SK-N-SH (cell line): ENCODE data around the gene ZNF219. TPM values are rescaled to one million over a fixed set of nuclear protein-coding genes. Genes with fewer than 3 reads are reported as not detected.
A peak's percentile ranks its signal among the peaks of the same experiment; 100 is the strongest.

Experiments used
- CTCF ChIA-PET: fragments of 300-600, 350-600 bp; formaldehyde crosslinking; extraction: SDS; loops from one replicate; lab custom pipeline; 2021; lab: Yijun Ruan, JAX
- POLR2A ChIA-PET: fragments of 350-600 bp; sonication (Branson Sonifier 250); formaldehyde crosslinking; extraction: SDS; loops from one replicate; lab custom pipeline; 2020; ENCODE audit warnings: antibody characterized with exemption, inconsistent platforms; lab: Yijun Ruan, JAX
- DNase-seq: peaks from one replicate; pipeline ENCODE4 v3.0.0; 2012
- H2AFZ ChIP-seq: fragments of 200-600 bp; sonication (generic); 2 replicates; pipeline ENCODE4 v1.8.1; 2016; ENCODE audit warnings: antibody characterized with exemption, mild to moderate bottlenecking, low read depth
- H3F3A ChIP-seq: fragments of 200-600 bp; sonication (generic); replicated peaks from 2 replicates; pipeline ENCODE3; 2016; ENCODE audit warnings: antibody characterized with exemption, mild to moderate bottlenecking; ENCODE audit not compliant: insufficient read depth
- H3K27ac ChIP-seq, 2 experiments: fragments of 200-500 bp in 1 of 2; fragments of 200-600 bp in 1 of 2; sonication (Bioruptor generic) in 1 of 2; sonication (generic), shearing (Covaris generic) in 1 of 2; 2 replicates each; pipeline versions ENCODE4 v1.5.1 to v1.6.1; 2014 to 2016; ENCODE audit warnings: low read depth in 2 of 2, inconsistent platforms in 1 of 2, low read length in 1 of 2, mild to moderate bottlenecking in 1 of 2, mixed read lengths in 1 of 2
- H3K27me3 ChIP-seq: fragments of 200-600 bp; sonication (generic), shearing (Covaris generic); 2 replicates; pipeline ENCODE4 v1.6.1; 2016; ENCODE audit warnings: mixed run types; ENCODE audit not compliant: insufficient read depth
- H3K36me3 ChIP-seq, 2 experiments: fragments of 200-500 bp in 1 of 2; fragments of 200-600 bp in 1 of 2; sonication (Bioruptor generic) in 1 of 2; sonication (generic) in 1 of 2; replicated peaks in 1 of 2; 2 replicates each; pipeline versions ENCODE3 to v1.5.1; 2014 to 2016; ENCODE audit warnings: low read length in 1 of 2, mild to moderate bottlenecking in 1 of 2; ENCODE audit not compliant: insufficient read depth in 2 of 2, control insufficient read depth in 1 of 2
- H3K4me1 ChIP-seq, 2 experiments: fragments of 200-500 bp in 1 of 2; fragments of 200-600 bp in 1 of 2; sonication (Bioruptor generic) in 1 of 2; sonication (generic), shearing (Covaris generic) in 1 of 2; 2 replicates each; pipeline versions ENCODE4 v1.5.1 to v1.6.1; 2014 to 2016; ENCODE audit warnings: low read depth in 1 of 2, low read length in 1 of 2, mixed run types in 1 of 2; ENCODE audit not compliant: insufficient read depth in 2 of 2, control insufficient read depth in 1 of 2
- H3K4me2 ChIP-seq: fragments of 200-600 bp; sonication (generic), shearing (Covaris generic); 2 replicates; pipeline ENCODE4 v1.6.1; 2017; ENCODE audit warnings: mixed run types
- H3K4me3 ChIP-seq, 2 experiments: fragments of 200-500 bp in 1 of 2; fragments of 200-600 bp in 1 of 2; sonication (Bioruptor generic) in 1 of 2; sonication (generic), shearing (Covaris generic) in 1 of 2; 2 replicates each; pipeline versions ENCODE4 v1.5.1 to v1.8.1; 2014 to 2016; ENCODE audit warnings: low read depth in 2 of 2, inconsistent platforms in 1 of 2, low read length in 1 of 2, mild to moderate bottlenecking in 1 of 2, mixed read lengths in 1 of 2, moderate library complexity in 1 of 2
- H3K79me2 ChIP-seq: fragments of 200-600 bp; sonication (generic); 2 replicates; pipeline ENCODE4 v1.8.1; 2017; ENCODE audit warnings: mild to moderate bottlenecking; ENCODE audit not compliant: insufficient read depth
- H3K9ac ChIP-seq: fragments of 200-600 bp; sonication (generic); 2 replicates; pipeline ENCODE4 v1.6.1; 2017; ENCODE audit warnings: mixed run types
- H3K9me2 ChIP-seq: fragments of 200-600 bp; sonication (generic); 2 replicates; pipeline ENCODE4 v1.6.1; 2017; ENCODE audit warnings: mixed run types
- H3K9me3 ChIP-seq: fragments of 200-600 bp; sonication (generic); 2 replicates; pipeline ENCODE4 v1.6.1; 2017; ENCODE audit warnings: mixed run types, mild to moderate bottlenecking, moderate library complexity
- H4K20me1 ChIP-seq: fragments of 200-600 bp; sonication (generic); 2 replicates; pipeline ENCODE4 v1.6.1; 2017; ENCODE audit warnings: mild to moderate bottlenecking, mixed run types; ENCODE audit not compliant: insufficient read depth
- CTCF ChIP-seq: fragments of 200-600 bp; sonication (generic); IDR thresholded peaks from 2 replicates; pipeline ENCODE4 v1.6.1; 2017; ENCODE audit warnings: antibody characterized with exemption, mild to moderate bottlenecking, moderate library complexity
- ELF1 ChIP-seq: IDR thresholded peaks from 2 replicates; pipeline ENCODE4 v1.4.0; 2012
- EP300 ChIP-seq, 2 experiments: IDR thresholded peaks; 2 replicates each; pipeline versions ENCODE4 v1.4.0 to v1.6.1; 2012; ENCODE audit warnings: borderline replicate concordance in 1 of 2, low read depth in 1 of 2, low read length in 1 of 2
- FOSL2 ChIP-seq: IDR thresholded peaks from 2 replicates; pipeline ENCODE4 v1.4.0; 2012; ENCODE audit warnings: low read depth, mild to moderate bottlenecking, moderate library complexity, borderline replicate concordance
- FOXM1 ChIP-seq: IDR thresholded peaks from 2 replicates; pipeline ENCODE4 v1.4.0; 2012; ENCODE audit warnings: low read depth, mild to moderate bottlenecking
- GABPA ChIP-seq: IDR thresholded peaks from 2 replicates; pipeline ENCODE4 v1.4.0; 2012; ENCODE audit warnings: low read depth, mild to moderate bottlenecking
- GATA2 ChIP-seq: sonication (generic); formaldehyde crosslinking; IDR thresholded peaks from 2 replicates; pipeline ENCODE4 v1.5.0; 2020; ENCODE audit warnings: mild to moderate bottlenecking, missing genetic modification reagents
- IRF3 ChIP-seq: fragments of 150-350 bp; IDR thresholded peaks from 2 replicates; pipeline ENCODE4 v1.6.1; 2016; ENCODE audit warnings: mild to moderate bottlenecking, low read depth, low read length
- JUND ChIP-seq: IDR thresholded peaks from 2 replicates; pipeline ENCODE4 v1.4.0; 2012
- MAX ChIP-seq: IDR thresholded peaks from 2 replicates; pipeline ENCODE4 v1.4.0; 2012; ENCODE audit warnings: low read depth
- MXI1 ChIP-seq: IDR thresholded peaks from 2 replicates; pipeline ENCODE4 v1.6.1; 2012; ENCODE audit warnings: mild to moderate bottlenecking, low read depth, low read length, improper control_type of control experiment
- NFIC ChIP-seq: IDR thresholded peaks from 2 replicates; pipeline ENCODE4 v1.4.0; 2012; ENCODE audit warnings: borderline replicate concordance
- PBX3 ChIP-seq: IDR thresholded peaks from 2 replicates; pipeline ENCODE4; 2012
- RCOR1 ChIP-seq: fragments of 150-350 bp; IDR thresholded peaks from 2 replicates; pipeline ENCODE4 v1.6.1; 2017; ENCODE audit warnings: antibody characterized with exemption, low read length
- REST ChIP-seq: IDR thresholded peaks from 2 replicates; pipeline ENCODE4 v1.6.1; 2012; ENCODE audit warnings: mild to moderate bottlenecking, low read depth, low read length, moderate library complexity
- RXRA ChIP-seq: IDR thresholded peaks from 2 replicates; pipeline ENCODE4 v1.4.0; 2012; ENCODE audit warnings: low read depth, mild to moderate bottlenecking, borderline replicate concordance
- SIN3A ChIP-seq: IDR thresholded peaks from 2 replicates; pipeline ENCODE4 v1.6.1; 2012; ENCODE audit warnings: low read depth, mild to moderate bottlenecking, low read length, moderate library complexity, borderline replicate concordance
- SMC3 ChIP-seq: IDR thresholded peaks from 2 replicates; pipeline ENCODE4 v1.6.1; 2012; ENCODE audit warnings: low read depth, low read length, improper control_type of control experiment
- TAF1 ChIP-seq: IDR thresholded peaks from 2 replicates; pipeline ENCODE4 v1.6.1; 2012; ENCODE audit warnings: low read depth, mild to moderate bottlenecking, low read length, moderate library complexity, borderline replicate concordance
- TCF12 ChIP-seq: IDR thresholded peaks from 2 replicates; pipeline ENCODE4 v1.4.0; 2012
- TEAD4 ChIP-seq: IDR thresholded peaks from 2 replicates; pipeline ENCODE4 v1.4.0; 2012; ENCODE audit warnings: mild to moderate bottlenecking, borderline replicate concordance; ENCODE audit not compliant: insufficient read depth
- USF2 ChIP-seq: fragments of 150-350 bp; IDR thresholded peaks from 2 replicates; pipeline ENCODE4 v1.6.1; 2017; ENCODE audit warnings: antibody characterized with exemption, low read length, low read depth, borderline replicate concordance
- ZBTB33 ChIP-seq: IDR thresholded peaks from 2 replicates; pipeline ENCODE4 v1.4.0; 2012; ENCODE audit warnings: low read depth, borderline replicate concordance
- WGBS: methylation state at CpG from one replicate; pipeline ENCODE4 v1.1.6; 2017; ENCODE audit warnings: low lambda C conversion rate; 5-methylcytosine and 5-hydroxymethylcytosine counted together
- polyA plus RNA-seq, 3 experiments: library from polyadenylated mRNA; depleted of rRNA; stranded (reverse); fragments of >200 nt; gene quantifications; 2 replicates each; pipeline ENCODE4 v1.2.3, GENCODE V29; 2012

The ZNF219 gene
- polyA plus RNA-seq, 1 of the 3 experiments (the other 2 are of a cell fraction) = 24.1 TPM

GRCh38 chr14:21063479-21063878 is 35.0 kb downstream of the ZNF219 start:
- Histone ChIP-seq H3K4me1 (peaks cover 2 to 10% of the 10 kb centered on the region in 2 experiments), H3F3A (peaks cover 13% of the 10 kb centered on the region), H3K27me3 (no peaks in the 10 kb centered on the region), H2AFZ (peak overlapping the region; percentile 1; the same call in 1 of the 2 replicates), H3K9me3 (no peaks in the 10 kb centered on the region), H3K9ac (no peak overlapping the region), H3K79me2 (no peaks in the 10 kb centered on the region), H3K4me2 (peak overlapping the region; percentile 12; the same call in 1 of the 2 replicates), H3K9me2 (no peaks in the 10 kb centered on the region), H3K27ac (peak overlapping the region in 1 of 2 experiments; percentile 48; a peak in 2 of 4 replicates), H4K20me1 (no peaks in the 10 kb centered on the region), H3K4me3 (no peak overlapping the region), H3K36me3 (no peaks in the 10 kb centered on the region)
- ChIA-PET CTCF (interaction anchor here (0.6 to 13.2 kb wide), 4 partner anchors 32 to 49 kb away, joined by 3 to 296 read pairs (median 6); partner anchors contain the start of gene ZNF219), POLR2A (no interaction called here)
- no peak for DNase-seq
- WGBS = 25% methylated on average over 3 of the region's 3 CpGs
- no peak for TF ChIP-seq MAX
- TF ChIP-seq REST = no peak
- 0 out of 2 replicates have a peak, but pooled peaks have one; percentile 48 for TF ChIP-seq RXRA
- peak; percentile 76 for TF ChIP-seq JUND
- no peak for TF ChIP-seq ELF1
- TF ChIP-seq IRF3 = no peak
- TF ChIP-seq ZBTB33 = no peak
- no peak for TF ChIP-seq RCOR1
- TF ChIP-seq SIN3A = no peak
- TF ChIP-seq TAF1 = no peak
- TF ChIP-seq NFIC = peak; percentile 55
- TF ChIP-seq PBX3 = peak; percentile 59
- no peak for TF ChIP-seq CTCF
- no peak for TF ChIP-seq GABPA
- peak in 1 of 2 experiments; percentile 10; a peak in 1 of 4 replicates for TF ChIP-seq EP300 (IDR thresholded peaks at IDR 0.05; ENCODE audit: borderline replicate concordance in 1 of 2, low read depth in 1 of 2, low read length in 1 of 2)
- peak; percentile 72; the same call in 1 of the 2 replicates for TF ChIP-seq TEAD4
- peak; percentile 59 for TF ChIP-seq TCF12
- no peak for TF ChIP-seq MXI1
- TF ChIP-seq GATA2 (CRISPR knock-in tag) = no peak
- no peak for TF ChIP-seq SMC3
- TF ChIP-seq USF2 = no peak
- no peak for TF ChIP-seq FOXM1
- TF ChIP-seq FOSL2 = peak; percentile 49; the same call in 1 of the 2 replicates
